Neural crest cell (in vitro differentiated cells): ENCODE data around the gene PACC1. TPM values are rescaled to one million over a fixed set of nuclear protein-coding genes. Genes with fewer than 3 reads are reported as not detected.

ENCODE experiments used
- DNase-seq: peaks from one replicate; pipeline ENCODE4 v3.0.0; 2021; ENCODE audit warnings: low read depth, mixed read lengths, low spot score
- H3K27ac Mint-ChIP-seq: one replicate; pipeline ENCODE4 v1.8.0; 2021; ENCODE audit warnings: mild to moderate bottlenecking, mixed read lengths; ENCODE audit not compliant: unreplicated experiment
- H3K27me3 Mint-ChIP-seq: 2 replicates; pipeline ENCODE4 v1.8.0; 2021; ENCODE audit warnings: low read depth, mild to moderate bottlenecking, mixed read lengths
- H3K36me3 Mint-ChIP-seq: 2 replicates; pipeline ENCODE4 v1.8.0; 2021; ENCODE audit warnings: low read depth, mild to moderate bottlenecking, mixed read lengths
- H3K4me1 Mint-ChIP-seq: 2 replicates; pipeline ENCODE4 v1.8.0; 2021; ENCODE audit warnings: mixed read lengths
- H3K4me3 Mint-ChIP-seq: one replicate; pipeline ENCODE4 v1.8.0; 2021; ENCODE audit warnings: mild to moderate bottlenecking, mixed read lengths
- H3K9me3 Mint-ChIP-seq: 2 replicates; pipeline ENCODE4 v1.8.0; 2021; ENCODE audit warnings: mixed read lengths
- total RNA-seq: library from RNA; stranded (reverse); gene quantifications from 2 replicates; pipeline ENCODE4 v1.2.1, GENCODE V29; 2021
- TF ChIP-seq, protein P1 (sequence below): fragments of 200-600 bp; sonication (generic); conservative IDR thresholded peaks from 2 replicates; pipeline ENCODE4 v1.5.0; 2021; ENCODE audit warnings: antibody characterized with exemption, mild to moderate bottlenecking

The PACC1 gene
- total RNA-seq, 1 donor from 2014 or later = 28.3 TPM

DNA sequence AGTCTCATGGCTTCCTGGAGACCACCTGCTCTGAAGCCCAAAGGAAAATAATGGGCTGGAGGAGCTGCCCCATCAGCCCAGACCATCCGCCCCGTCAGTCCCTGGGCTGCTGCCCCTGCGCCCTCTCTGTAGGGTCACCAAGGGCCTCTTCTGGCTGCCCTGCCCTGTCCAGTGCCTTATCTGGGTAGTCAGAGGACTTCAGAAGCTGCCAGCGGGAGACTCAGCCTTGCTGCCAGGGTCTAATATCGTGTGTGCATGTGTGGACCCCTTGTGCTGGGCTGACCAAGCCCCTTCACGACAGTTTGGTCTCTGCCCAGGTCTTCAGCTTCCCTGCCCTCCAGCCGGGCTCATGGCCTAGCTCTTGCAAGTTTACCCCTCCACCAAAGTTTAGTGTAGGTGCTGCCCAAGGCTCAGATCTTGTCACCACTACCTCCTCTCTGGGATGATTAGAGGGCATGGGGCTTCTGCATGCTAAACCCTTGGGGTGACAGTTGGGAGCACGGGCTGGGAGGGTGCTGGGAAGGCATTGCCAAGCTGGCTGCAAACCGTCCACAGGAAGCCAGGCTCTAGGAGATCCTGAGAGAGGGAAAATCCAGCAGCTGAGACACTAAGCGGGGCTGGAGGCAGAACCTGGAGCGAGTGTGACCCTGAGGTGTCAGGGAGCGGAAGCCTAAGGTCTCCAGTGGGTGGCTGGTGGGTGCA is 38.6 kb upstream of the PACC1 start:
- H3K4me3 Mint-ChIP-seq = no peak overlapping the region
- H3K27me3 Mint-ChIP-seq = no peaks in the 10 kb centered on the region
- peaks cover 8% of the 10 kb centered on the region for H3K4me1 Mint-ChIP-seq
- DNase-seq = no peak
- no peaks in the 10 kb centered on the region for H3K9me3 Mint-ChIP-seq
- no peaks in the 10 kb centered on the region for H3K36me3 Mint-ChIP-seq
- peak overlapping the region; percentile 67 for H3K27ac Mint-ChIP-seq
- TF ChIP-seq, protein P1, sequence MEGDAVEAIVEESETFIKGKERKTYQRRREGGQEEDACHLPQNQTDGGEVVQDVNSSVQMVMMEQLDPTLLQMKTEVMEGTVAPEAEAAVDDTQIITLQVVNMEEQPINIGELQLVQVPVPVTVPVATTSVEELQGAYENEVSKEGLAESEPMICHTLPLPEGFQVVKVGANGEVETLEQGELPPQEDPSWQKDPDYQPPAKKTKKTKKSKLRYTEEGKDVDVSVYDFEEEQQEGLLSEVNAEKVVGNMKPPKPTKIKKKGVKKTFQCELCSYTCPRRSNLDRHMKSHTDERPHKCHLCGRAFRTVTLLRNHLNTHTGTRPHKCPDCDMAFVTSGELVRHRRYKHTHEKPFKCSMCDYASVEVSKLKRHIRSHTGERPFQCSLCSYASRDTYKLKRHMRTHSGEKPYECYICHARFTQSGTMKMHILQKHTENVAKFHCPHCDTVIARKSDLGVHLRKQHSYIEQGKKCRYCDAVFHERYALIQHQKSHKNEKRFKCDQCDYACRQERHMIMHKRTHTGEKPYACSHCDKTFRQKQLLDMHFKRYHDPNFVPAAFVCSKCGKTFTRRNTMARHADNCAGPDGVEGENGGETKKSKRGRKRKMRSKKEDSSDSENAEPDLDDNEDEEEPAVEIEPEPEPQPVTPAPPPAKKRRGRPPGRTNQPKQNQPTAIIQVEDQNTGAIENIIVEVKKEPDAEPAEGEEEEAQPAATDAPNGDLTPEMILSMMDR = no peak

- Mint-ChIP-seq H3K4me3 (no peak overlapping the region), H3K27ac (peak overlapping the region; percentile 67)
These were observed 37.9 kb upstream of the PACC1 start for GRCh38 chr1:212452323-212453155.

DNA sequence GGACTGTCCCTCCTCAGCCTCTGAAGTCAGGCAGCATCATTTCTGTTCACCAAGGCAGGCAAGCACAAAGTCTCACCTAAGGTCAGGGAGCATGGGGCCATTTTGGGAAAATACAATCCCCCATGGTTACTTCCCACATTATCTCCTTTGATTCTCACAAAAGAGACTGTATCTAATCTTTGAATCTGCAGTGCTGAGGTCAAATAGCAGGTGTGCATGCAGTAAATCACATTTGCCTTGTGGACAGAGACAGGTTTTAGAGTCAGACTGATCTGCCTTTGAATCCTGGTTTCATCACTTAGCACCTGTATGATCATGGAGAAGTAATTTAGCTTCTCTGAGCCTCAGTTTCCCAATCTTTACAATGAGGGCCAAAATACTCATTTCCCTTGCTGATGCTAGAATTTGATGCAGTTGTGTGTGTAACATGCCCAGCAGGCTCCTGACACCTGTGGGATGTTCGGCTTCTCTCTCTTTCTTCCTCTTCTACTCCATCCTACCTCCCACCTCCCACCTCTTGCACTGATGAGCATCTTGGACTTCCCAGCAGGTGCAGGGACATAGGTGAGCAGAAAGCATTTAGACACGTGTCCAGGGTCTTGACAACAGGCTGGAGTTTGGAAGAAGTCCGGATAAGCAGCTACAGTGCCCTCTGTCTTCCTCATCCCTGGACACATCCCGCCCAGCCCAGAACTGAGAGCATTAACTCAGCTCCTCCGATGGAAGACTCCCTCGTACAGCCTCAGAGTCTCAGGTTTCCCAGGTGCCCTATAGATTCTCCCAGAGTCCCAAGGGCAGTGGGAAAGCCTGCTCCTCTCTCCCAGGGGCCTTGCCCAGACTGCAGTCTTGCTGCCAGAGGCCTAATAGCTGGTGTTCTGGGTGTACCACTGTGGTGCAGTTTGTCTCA is 37.0 kb upstream of the PACC1 start:
- no peaks in the 10 kb centered on the region for H3K36me3 Mint-ChIP-seq
- TF ChIP-seq, protein P1 = no peak
- DNase-seq = no peak
- H3K4me3 Mint-ChIP-seq = no peak overlapping the region
- H3K9me3 Mint-ChIP-seq = no peaks in the 10 kb centered on the region
- H3K27me3 Mint-ChIP-seq = no peaks in the 10 kb centered on the region
- H3K27ac Mint-ChIP-seq = no peak overlapping the region
- H3K4me1 Mint-ChIP-seq = peaks cover 8% of the 10 kb centered on the region

More at GRCh38 chr1:212452323-212453155, 37.9 kb upstream of the PACC1 start:
- TF ChIP-seq, protein P1 = no peak
- H3K9me3 Mint-ChIP-seq = no peaks in the 10 kb centered on the region
- no peaks in the 10 kb centered on the region for H3K27me3 Mint-ChIP-seq
- no peak for DNase-seq
- H3K36me3 Mint-ChIP-seq = no peaks in the 10 kb centered on the region
- peaks cover 8% of the 10 kb centered on the region for H3K4me1 Mint-ChIP-seq

GRCh38 chr1:212450331-212450881 is 35.7 kb upstream of the PACC1 start:
- Mint-ChIP-seq H3K36me3 (no peaks in the 10 kb centered on the region), H3K27ac (no peak overlapping the region), H3K9me3 (no peaks in the 10 kb centered on the region), H3K27me3 (no peaks in the 10 kb centered on the region), H3K4me3 (no peak overlapping the region), H3K4me1 (peaks cover 8% of the 10 kb centered on the region)
- TF ChIP-seq, protein P1 = no peak
- DNase-seq = no peak

- peaks cover under 1% of the 10 kb centered on the region for H3K4me1 Mint-ChIP-seq
- no peak overlapping the region for H3K27ac Mint-ChIP-seq
- no peak for DNase-seq
- TF ChIP-seq, protein P1 = no peak
- no peak overlapping the region for H3K4me3 Mint-ChIP-seq
- no peaks in the 10 kb centered on the region for H3K36me3 Mint-ChIP-seq
- H3K27me3 Mint-ChIP-seq = no peaks in the 10 kb centered on the region
- H3K9me3 Mint-ChIP-seq = no peaks in the 10 kb centered on the region
These were observed 32.8 kb upstream of the PACC1 start for GRCh38 chr1:212447478-212447877.
